BJ (cell line): ENCODE measurements around the gene FBXO7. TPM values are rescaled to one million over a fixed set of nuclear protein-coding genes. Genes with fewer than 3 reads are reported as not detected.
A peak's percentile ranks its signal among the peaks of the same experiment; 100 is the strongest.

Experiments
- CTCF ChIA-PET: fragments of 350-600 bp; formaldehyde crosslinking; extraction: SDS; loops from one replicate; lab custom pipeline; 2021; ENCODE audit warnings: antibody characterized with exemption, inconsistent platforms; lab: Yijun Ruan, JAX
- POLR2A ChIA-PET: fragments of 300-600 bp; sonication (Branson Sonifier 250); formaldehyde crosslinking; extraction: SDS; loops from one replicate; lab custom pipeline; 2021; ENCODE audit warnings: antibody characterized with exemption; lab: Charles Lee
- DNase-seq: peaks from one replicate; pipeline ENCODE4 v3.0.0-alpha.2; 2011; ENCODE audit warnings: low read depth
- H3K27me3 ChIP-seq: 2 replicates; pipeline ENCODE4 v1.6.0; 2011; ENCODE audit warnings: low read length; ENCODE audit not compliant: control insufficient read depth, insufficient read depth
- H3K36me3 ChIP-seq: 2 replicates; pipeline ENCODE4 v1.5.1; 2011; ENCODE audit warnings: low read length; ENCODE audit not compliant: control insufficient read depth, insufficient read depth
- H3K4me3 ChIP-seq: 2 replicates; pipeline ENCODE4 v1.5.1; 2011; ENCODE audit warnings: low read depth, mild to moderate bottlenecking, control low read depth, low read length
- CTCF ChIP-seq: IDR thresholded peaks from 2 replicates; pipeline ENCODE4 v1.5.1; 2011; ENCODE audit warnings: low read depth, mild to moderate bottlenecking, control low read depth, inconsistent platforms, low read length, moderate library complexity; ENCODE audit not compliant: insufficient read depth
- polyA plus RNA-seq: library from polyadenylated mRNA; depleted of rRNA; stranded (reverse); fragments of >200 nt; gene quantifications from 2 replicates; pipeline ENCODE4 v1.2.3, GENCODE V29; 2011

The FBXO7 gene
- polyA plus RNA-seq, 1 experiment: 120 TPM

GRCh38 chr22:32542066-32542676 is 67.6 kb downstream of the FBXO7 start:
- ChIA-PET CTCF (interaction anchor here (1.2 to 1.8 kb wide), 2 partner anchors 13 to 254 kb away, joined by 4 read pairs; no protein-coding TSS in a partner anchor), POLR2A (no interaction called here)
- Histone ChIP-seq H3K36me3 (no peaks in the 10 kb centered on the region), H3K27me3 (no peaks in the 10 kb centered on the region; the same call in 1 of the 2 replicates), H3K4me3 (no peak overlapping the region)
- no peak for TF ChIP-seq CTCF
- DNase-seq: no peak

GRCh38 chr22:32542677-32543357 is 68.2 kb downstream of the FBXO7 start:
- no peak overlapping the region for H3K4me3 ChIP-seq
- TF ChIP-seq CTCF: no peak
- CTCF ChIA-PET: interaction anchor here (1.8 kb wide), 1 partner anchor 254 kb away, joined by 4 read pairs; no protein-coding TSS in a partner anchor
- DNase-seq: no peak
- H3K27me3 ChIP-seq: no peaks in the 10 kb centered on the region; the same call in 1 of the 2 replicates
- POLR2A ChIA-PET: no interaction called here
- H3K36me3 ChIP-seq: no peaks in the 10 kb centered on the region

- H3K36me3 ChIP-seq: no peaks in the 10 kb centered on the region
- no peaks in the 10 kb centered on the region; the same call in 1 of the 2 replicates for H3K27me3 ChIP-seq
- ChIA-PET POLR2A (no interaction called here), CTCF (interaction anchor here (0.6 to 2.4 kb wide), 2 partner anchors 8 to 252 kb away, joined by 3 to 9 read pairs; no protein-coding TSS in a partner anchor)
- H3K4me3 ChIP-seq: no peak overlapping the region
- TF ChIP-seq CTCF: no peak
- peak; percentile 31 for DNase-seq
Measured at GRCh38 chr22:32544953-32545558, 70.4 kb downstream of the FBXO7 start.

GRCh38 chr22:32545801-32546200 is 71.2 kb downstream of the FBXO7 start:
- ChIA-PET POLR2A (interaction anchor here (0.5 kb wide), 1 partner anchor 57 kb away, joined by 7 read pairs; no protein-coding TSS in a partner anchor), CTCF (interaction anchor here (1.3 to 2.4 kb wide), 2 partner anchors 117 to 251 kb away, joined by 3 to 9 read pairs; no protein-coding TSS in a partner anchor)
- no peak for TF ChIP-seq CTCF
- DNase-seq: no peak
- Histone ChIP-seq H3K36me3 (no peaks in the 10 kb centered on the region), H3K4me3 (no peak overlapping the region), H3K27me3 (no peaks in the 10 kb centered on the region; the same call in 1 of the 2 replicates)

- CTCF ChIA-PET: interaction anchor here (1.3 to 2.4 kb wide), 2 partner anchors 116 to 250 kb away, joined by 3 to 9 read pairs; no protein-coding TSS in a partner anchor
- H3K36me3 ChIP-seq: no peaks in the 10 kb centered on the region
Measured at GRCh38 chr22:32546496-32546895, 71.9 kb downstream of the FBXO7 start.

More at GRCh38 chr22:32546496-32546895, 71.9 kb downstream of the FBXO7 start:
- Histone ChIP-seq H3K27me3 (no peaks in the 10 kb centered on the region; the same call in 1 of the 2 replicates), H3K4me3 (no peak overlapping the region)
- POLR2A ChIA-PET: no interaction called here
- no peak for TF ChIP-seq CTCF
- no peak for DNase-seq
